GM18861 (cell line): Measurements from ENCODE around the gene GH2.

Source experiments
- ATAC-seq: cut with Tn5 transposase; IDR thresholded peaks from one replicate; pipeline ENCODE4 v1.9.1; 2021; ENCODE audit not compliant: unreplicated experiment

GH2 gene

DNA sequence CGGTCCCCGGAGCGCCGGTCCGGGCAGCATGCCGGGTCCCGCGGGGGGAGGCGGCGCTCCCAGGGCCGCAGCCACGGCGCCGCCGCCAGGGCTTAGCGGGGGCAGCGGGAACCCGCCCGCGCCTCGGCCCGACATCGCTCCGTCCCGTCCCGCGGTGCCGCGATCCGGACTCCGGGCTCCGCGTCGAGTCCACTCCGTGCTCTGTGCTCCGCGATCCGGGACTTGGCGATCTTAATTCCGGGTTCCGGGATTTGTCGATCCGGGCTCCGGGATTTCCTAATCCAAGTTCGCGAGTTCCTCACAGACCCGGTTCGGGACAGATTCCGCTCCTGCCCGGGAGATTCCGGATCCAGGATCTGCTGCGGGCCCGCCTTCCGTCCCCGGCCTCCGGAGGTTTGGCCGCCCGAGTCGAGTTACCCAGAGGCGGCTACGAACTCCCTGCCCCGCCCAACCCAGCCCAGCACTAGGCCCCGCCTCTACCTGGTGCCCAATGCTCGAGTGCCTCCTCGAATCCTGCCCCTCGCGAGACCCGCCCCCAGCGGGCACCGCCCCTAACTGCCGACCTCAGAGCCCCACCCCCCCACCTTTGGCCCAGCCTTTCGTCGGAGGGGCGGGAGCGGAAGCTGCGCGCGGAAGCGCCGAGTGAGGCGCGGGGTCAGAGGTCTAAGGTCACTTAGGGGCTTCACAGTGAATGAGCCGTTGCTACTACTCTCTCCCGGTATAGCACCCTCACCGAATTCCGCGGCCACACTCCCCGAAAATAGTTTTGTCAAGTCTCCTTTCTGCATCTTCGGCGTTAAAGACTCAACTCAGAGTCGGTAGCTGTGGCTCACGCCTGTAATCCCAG, 39.0 kb downstream of the GH2 start, which contains the start of gene SMARCD2:
Gene SMARCD2, minus strand, starts transcription at position 146 of the 847 bp plus-strand sequence. Its CDS starts 11 bp downstream, at position 135.
- peak; percentile 43 for ATAC-seq

DNA sequence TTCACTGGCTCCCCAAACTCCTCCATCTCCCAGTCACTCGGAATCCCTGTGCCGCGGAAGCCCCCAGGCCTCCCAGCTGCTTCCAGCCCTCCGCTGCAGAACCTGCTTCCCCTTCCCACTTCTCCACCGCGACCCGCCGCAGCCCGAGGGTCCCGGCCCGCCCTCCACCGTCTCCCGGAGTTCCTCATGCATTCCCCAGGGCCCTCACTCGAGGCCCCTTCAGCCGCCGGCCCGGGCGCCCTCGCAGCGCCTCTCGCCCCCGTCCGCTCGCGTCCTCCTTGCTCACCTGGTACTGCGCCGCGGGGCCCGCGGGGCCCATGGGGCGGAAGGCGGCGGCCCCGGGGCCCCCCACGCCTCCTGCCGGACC, 39.6 kb downstream of the GH2 start:
- no peak for ATAC-seq

- no peak for ATAC-seq
Observed at GRCh38 chr17:63841350-63842172, 40.2 kb downstream of the GH2 start.

GRCh38 chr17:63840591-63841349, 41.0 kb downstream of the GH2 start:
- ATAC-seq = no peak

- no peak for ATAC-seq
Observed at GRCh38 chr17:63838631-63839171, 43.0 kb downstream of the GH2 start.

DNA sequence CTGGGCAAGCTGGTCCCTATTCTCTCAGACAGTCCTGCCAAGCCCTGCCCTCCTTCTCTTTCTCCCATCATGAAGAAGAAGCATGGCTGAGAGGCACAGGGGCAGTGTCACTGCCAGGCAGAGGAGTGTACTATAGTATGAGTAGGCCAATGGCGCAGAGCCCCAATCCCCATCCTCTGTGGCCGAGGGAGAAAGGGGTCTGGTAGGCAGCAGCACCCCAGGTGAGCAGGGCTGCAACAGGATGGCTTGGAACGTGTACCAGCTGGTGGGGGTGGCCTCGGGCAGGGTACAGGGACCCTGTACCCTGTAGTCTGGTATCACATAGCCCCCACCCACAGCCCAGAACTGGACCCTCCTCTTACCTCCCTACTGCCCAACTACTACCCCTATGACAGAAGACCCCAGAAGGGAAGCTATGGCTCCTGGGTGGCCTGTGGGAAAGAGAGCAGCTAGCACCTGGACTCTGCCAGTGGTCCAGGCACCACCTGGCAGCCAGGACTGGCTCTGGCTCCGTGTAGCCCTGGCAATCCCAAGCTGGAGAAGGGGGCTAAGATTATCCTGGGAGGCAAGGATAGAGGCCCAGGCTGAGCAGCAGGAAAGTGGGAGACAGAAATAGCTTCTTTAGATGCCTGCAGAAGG, 43.7 kb downstream of the GH2 start:
- ATAC-seq = no peak

GRCh38 chr17:63837480-63837879, 44.3 kb downstream of the GH2 start:
- no peak for ATAC-seq

GRCh38 chr17:63836811-63837210, 44.9 kb downstream of the GH2 start:
- ATAC-seq = no peak

DNA sequence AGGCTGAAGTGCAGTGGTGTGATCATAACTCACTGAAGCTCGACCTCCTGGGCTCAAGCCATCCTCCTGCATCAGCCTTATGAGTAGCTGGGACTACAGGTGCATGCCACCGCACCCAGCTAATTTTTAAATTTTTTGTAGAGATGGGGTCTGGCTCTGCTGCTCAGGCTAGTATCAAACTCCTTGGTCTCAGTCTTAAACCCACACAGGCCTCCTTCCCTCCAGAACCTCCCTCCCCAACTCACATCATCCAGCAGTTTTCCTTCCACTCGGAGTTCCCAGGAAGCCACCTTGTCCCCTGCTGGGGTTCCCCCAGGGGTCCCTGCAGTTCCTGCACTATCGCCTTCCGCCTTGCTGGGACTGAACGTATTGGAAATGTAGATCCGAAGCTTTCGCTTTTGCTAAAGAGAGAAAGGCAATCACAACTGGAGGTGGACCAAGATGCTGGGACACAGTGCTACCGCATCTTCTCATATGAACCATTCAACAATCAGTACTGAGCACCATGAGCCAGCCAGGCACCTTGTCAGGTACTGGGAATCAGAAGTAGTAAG, 46.5 kb downstream of the GH2 start:
- ATAC-seq = no peak

- ATAC-seq = no peak
Observed at GRCh38 chr17:63834431-63835166, 47.1 kb downstream of the GH2 start.

GRCh38 chr17:63833741-63834373, 47.9 kb downstream of the GH2 start:
- ATAC-seq = no peak

DNA sequence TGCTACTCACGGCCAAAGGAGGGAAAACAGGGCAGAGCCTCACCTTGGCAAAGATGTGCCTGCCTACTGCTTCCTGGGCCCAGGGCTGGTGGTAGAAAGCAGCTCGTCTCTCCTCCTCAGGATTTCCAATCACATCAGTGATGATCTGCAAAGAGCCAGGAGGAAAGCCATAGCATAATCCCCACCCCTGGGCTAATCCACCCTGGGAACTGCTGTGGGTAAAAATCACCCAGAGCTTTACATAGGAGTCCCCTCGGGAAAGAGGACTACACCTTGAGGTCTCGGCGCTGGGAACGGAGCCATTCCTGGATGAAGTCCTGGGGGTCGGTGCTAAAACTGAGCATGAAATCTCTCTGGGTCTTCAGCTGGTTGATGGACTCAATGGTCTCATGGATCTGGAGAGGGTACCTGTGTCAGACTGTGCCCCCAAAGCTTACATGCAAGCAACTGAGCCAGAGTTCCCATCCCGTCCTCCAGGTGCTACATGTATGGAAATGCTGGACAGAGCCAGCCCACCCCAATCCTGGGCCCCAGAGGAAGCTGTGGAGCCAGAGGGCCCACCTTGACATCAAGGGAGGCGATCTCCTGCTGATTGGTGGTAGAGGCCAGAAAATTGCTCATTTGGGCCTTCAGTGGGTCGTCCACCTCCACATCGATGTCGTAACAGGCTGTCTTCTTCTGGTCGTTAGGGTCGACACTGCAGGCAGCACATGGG, 48.6 kb downstream of the GH2 start:
- no peak for ATAC-seq

- no peak for ATAC-seq
Observed at GRCh38 chr17:63832455-63832854, 49.3 kb downstream of the GH2 start.

GRCh38 chr17:63832014-63832413, 49.7 kb downstream of the GH2 start:
- no peak for ATAC-seq

GRCh38 chr17:63831505-63831904, 50.2 kb downstream of the GH2 start:
- ATAC-seq = no peak

DNA sequence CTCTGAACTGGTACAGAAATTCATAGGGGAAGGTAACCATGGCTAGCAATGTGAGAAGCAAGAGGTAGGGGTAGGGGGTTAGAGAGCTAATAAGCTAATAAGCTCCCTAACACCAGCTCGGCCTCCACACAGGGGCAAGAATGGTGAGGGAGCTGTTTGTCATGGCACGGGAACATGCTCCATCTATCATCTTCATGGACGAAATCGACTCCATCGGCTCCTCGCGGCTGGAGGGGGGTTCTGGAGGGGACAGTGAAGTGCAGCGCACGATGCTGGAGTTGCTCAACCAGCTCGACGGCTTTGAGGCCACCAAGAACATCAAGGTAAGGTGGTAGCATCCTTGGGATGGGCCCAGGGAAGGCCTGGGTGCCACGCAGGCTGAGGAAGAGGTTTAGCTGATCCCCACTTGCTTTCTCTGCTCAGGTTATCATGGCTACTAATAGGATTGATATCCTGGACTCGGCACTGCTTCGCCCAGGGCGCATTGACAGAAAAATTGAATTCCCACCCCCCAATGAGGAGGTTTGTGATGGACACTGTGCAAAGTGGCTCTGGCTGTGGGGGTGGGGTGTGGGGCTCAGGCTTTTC, 50.7 kb downstream of the GH2 start:
- no peak for ATAC-seq

DNA sequence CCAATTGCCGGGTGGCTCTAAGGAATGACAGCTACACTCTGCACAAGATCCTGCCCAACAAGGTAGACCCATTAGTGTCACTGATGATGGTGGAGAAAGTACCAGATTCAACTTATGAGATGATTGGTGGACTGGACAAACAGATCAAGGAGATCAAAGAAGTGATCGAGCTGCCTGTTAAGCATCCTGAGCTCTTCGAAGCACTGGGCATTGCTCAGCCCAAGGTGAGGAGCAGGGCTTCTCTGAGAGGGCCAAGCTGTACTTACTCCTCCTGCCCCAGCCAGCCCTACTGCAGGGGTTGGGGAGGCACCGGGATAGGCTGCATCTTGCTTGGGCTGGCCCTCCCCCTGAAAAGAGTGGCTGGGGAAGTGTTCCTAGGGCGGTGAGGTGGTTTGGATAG, 51.5 kb downstream of the GH2 start:
- ATAC-seq = no peak
